HG02798 (cell line): ENCODE data around the gene AGMAT.
A peak's percentile ranks its signal among the peaks of the same experiment; 100 is the strongest.
"Not testable (repeated sequence)": the region's sequence is repeated elsewhere in the genome, so short reads cannot be mapped to it uniquely, and the experiment has no call there.

Source experiments
- ATAC-seq: cut with Tn5 transposase; IDR thresholded peaks from one replicate; pipeline ENCODE4 v1.9.1; 2021; ENCODE audit warnings: mild to moderate bottlenecking; ENCODE audit not compliant: unreplicated experiment, poor library complexity

Gene AGMAT

DNA sequence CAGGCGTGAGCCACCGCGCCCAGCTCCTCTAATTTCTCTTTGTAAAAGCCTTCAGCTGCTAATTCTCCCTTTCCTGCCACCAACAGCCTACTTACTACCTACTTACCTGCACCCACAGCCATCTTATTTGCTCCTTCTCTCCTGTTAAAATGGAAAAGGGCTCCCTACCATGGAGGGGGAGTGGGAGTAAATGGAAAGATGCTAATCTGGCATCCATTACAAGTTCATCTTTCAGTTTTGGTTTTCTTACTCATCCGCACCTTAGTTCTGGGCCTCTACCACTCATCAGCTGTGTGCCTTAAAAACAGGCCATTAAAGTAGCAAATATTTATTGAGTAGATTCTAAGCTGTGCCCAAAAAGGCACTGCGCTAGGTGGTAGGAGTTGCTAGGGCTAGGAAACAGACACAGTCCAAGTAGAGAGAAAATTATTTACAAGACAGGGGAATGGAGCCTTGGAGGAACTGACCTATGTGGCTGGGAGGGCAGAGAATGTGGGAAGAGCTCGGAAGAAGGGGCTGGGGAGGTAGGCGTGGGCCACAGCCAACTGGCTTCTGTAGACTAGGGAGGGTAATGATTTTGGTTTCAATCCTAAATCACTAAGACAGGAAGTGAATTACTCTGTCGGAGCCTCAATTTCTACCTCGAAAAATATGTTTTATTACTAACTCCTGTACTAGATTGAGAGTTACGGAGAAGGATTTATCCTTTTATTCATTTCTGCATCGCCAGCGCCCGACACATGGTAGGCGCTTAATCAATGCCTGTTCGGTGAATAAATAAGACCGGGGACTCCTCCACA, 31.7 kb upstream of the AGMAT start:
- no peak for ATAC-seq

DNA sequence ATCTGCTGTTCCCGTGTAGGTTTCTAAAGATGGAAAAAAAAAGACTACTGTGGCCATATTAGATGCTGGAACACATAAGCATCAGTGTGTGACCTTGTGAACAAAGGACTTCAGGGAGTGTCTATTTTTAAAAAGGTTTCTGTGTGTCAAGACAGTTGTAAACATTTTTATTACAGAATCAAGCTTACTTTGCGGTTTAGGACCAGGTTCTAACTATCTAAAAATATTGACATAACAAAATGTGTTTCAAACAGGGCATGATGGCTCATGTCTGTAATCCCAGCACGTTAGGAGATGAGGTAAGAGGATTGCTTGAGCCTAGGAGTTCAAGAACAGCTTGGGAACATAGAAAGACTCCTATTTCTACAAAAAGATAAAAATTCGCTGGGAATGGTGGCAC, 25.3 kb upstream of the AGMAT start:
- ATAC-seq: no peak

- ATAC-seq: no peak
Measured at GRCh38 chr1:15609631-15610030, 24.8 kb upstream of the AGMAT start.

GRCh38 chr1:15605398-15606383, 20.8 kb upstream of the AGMAT start:
- ATAC-seq: no peak

DNA sequence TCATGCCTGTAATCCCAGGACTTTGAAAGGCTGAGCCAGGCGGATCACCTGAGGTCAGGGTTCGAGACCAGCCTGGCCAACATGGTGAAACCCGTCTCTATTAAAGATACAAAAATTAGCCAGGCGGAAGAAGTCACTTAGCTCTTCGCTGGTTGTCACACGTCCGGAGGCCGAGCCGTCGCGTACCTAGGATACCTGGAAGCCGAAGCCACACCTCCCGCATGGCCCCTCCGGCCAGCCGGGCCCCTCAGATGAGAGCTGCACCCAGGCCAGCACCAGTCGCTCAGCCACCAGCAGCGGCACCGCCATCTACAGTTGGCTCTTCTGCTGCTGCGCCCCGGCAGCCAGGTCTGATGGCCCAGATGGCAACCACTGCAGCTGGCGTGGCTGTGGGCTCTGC, 19.5 kb upstream of the AGMAT start:
- not testable (repeated sequence) for ATAC-seq

- not testable (repeated sequence) for ATAC-seq
Measured at GRCh38 chr1:15603966-15604282, 19.1 kb upstream of the AGMAT start.

- ATAC-seq: peak; percentile 94
Measured at GRCh38 chr1:15603050-15603965, 18.5 kb upstream of the AGMAT start.

- ATAC-seq: no peak
Measured at GRCh38 chr1:15598436-15598835, 13.6 kb upstream of the AGMAT start.

DNA sequence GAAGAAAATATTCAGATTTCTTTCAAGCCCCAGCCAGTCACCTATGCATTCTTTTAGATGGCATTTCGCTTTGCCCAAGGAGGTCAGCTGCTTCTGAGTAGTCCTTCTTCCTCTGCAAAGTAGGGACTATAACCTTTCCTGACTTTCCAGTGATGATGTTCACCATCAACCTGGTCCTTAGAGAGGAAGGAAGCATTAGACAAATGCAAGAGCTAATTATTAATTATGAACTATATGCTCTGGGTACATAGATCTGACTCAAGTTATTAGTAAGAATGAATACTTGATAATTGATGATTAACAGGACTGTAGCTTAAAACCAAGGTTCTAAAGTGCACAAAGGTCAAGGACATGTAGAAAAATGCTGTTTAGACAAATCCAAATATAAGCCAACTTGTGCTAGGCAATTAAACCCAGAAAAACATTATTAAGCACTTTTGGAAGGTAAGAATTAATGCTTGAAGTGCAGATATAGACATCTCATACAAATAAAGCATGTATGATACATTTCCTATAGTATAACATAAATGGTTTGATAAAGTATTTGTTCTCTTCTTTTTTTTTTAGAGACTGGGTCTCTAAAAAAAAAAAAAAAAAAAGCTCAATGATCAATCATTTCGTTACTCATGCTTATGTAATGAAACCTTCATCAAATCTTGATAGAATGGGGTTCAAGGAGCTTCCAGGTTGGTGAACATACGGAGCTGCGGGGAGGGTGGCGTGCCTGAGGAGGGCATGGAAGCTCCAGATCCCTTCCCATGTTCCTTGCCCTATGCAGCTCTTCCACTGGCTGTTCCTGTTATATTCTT, 11.2 kb upstream of the AGMAT start:
- ATAC-seq: no peak

GRCh38 chr1:15592285-15592684, 7.4 kb upstream of the AGMAT start:
- no peak for ATAC-seq

DNA sequence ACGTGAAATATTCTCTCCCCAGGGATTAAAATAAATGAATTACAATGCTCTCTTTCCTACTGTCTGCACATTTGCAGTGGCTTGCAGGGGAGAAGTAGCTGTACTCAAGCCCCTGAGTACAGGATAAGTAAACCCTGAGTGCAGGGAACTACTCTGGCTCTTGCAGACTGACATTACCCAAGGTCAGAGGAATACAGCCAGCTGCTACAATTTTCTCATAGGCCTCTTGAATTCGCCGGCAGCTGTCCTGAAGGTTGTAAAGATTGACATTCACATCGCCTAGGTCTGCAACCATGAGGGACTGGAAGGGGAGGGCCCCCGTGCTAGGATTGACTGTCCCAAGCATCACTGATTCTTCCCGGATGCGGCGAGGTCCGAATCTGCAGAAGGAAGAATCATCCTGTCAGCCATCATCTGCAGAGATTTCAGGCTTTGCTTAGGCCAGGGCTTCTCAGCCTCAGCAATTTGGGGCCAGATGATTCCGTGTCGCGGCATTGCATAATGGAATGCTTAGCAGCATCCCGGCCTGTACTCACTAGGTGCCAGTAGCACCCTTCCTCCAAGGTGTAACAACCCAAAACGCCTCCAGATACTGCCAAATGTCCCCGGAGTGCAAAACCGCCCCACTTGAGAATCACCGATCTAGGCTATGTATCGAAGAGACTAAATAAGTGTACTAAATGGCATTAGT, 1.7 kb downstream of the AGMAT start:
- ATAC-seq: no peak

GRCh38 chr1:15579683-15580047, 5.2 kb downstream of the AGMAT start:
- ATAC-seq: peak; percentile 31

GRCh38 chr1:15578921-15579682, 5.7 kb downstream of the AGMAT start:
- ATAC-seq: peak; percentile 15

- no peak for ATAC-seq
Measured at GRCh38 chr1:15577691-15578090, 7.2 kb downstream of the AGMAT start.

GRCh38 chr1:15575549-15576150, 9.2 kb downstream of the AGMAT start:
- no peak for ATAC-seq

GRCh38 chr1:15574741-15575140, 10.1 kb downstream of the AGMAT start:
- no peak for ATAC-seq

- ATAC-seq: no peak
Measured at GRCh38 chr1:15573477-15573876, 11.4 kb downstream of the AGMAT start.

DNA sequence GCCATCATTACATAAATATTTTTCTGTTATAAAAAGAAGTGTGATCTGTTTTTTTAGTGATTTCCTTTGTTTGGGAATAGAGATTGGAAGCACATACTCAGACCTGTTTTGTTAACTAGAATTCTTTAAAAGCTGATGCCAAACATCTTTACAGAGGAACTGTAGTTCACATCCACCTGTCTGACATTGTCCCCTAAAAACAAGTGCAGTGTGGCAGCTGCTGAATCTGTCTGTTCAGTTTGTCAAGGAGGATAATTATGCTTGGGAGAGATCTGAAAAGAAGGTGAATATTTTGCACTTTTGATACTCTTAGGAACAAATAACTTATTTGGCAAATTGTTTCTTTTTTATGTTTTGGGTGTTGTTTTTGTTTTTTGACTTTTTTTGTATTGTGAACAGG, 13.6 kb downstream of the AGMAT start:
- no peak for ATAC-seq
